Esophagus (tissue), 2 donors: ENCODE measurements around the gene KLHL20. TPM values are rescaled to one million over a fixed set of nuclear protein-coding genes. Genes with fewer than 3 reads are reported as not detected.
"Not testable (repeated sequence)": the region's sequence is repeated elsewhere in the genome, so short reads cannot be mapped to it uniquely, and the experiment has no call there.

Source experiments
- H3K27ac ChIP-seq, 2 donors: one replicate each; pipeline ENCODE4 v1.5.1; 2013; ENCODE audit warnings: low read depth in 2 of 2, mild to moderate bottlenecking in 2 of 2, inconsistent platforms in 1 of 2, low read length in 1 of 2, moderate library complexity in 1 of 2
- H3K27me3 ChIP-seq, 2 donors: one replicate each; pipeline ENCODE4 v1.6.1; 2013; ENCODE audit warnings: low read length in 2 of 2, control low read depth in 1 of 2, mild to moderate bottlenecking in 1 of 2; ENCODE audit not compliant: insufficient read depth in 2 of 2, control insufficient read depth in 1 of 2
- H3K36me3 ChIP-seq, 2 donors: one replicate each; pipeline ENCODE4 v1.6.1; 2013; ENCODE audit warnings: low read length in 1 of 2; ENCODE audit not compliant: control insufficient read depth in 2 of 2, insufficient read depth in 2 of 2
- H3K4me1 ChIP-seq, 2 donors: one replicate each; pipeline ENCODE4 v1.6.1; 2013; ENCODE audit warnings: low read length in 1 of 2; ENCODE audit not compliant: control insufficient read depth in 2 of 2, insufficient read depth in 2 of 2
- H3K4me3 ChIP-seq, 2 donors: one replicate each; pipeline ENCODE4 v1.5.1; 2013; ENCODE audit warnings: low read length in 2 of 2, mild to moderate bottlenecking in 2 of 2, low read depth in 1 of 2, moderate library complexity in 1 of 2
- H3K9me3 ChIP-seq, 2 donors: one replicate each; pipeline ENCODE4 v1.6.1; 2013; ENCODE audit warnings: mild to moderate bottlenecking in 2 of 2, low read depth in 1 of 2, low read length in 1 of 2, moderate library complexity in 1 of 2; ENCODE audit not compliant: control insufficient read depth in 2 of 2, insufficient read depth in 1 of 2
- WGBS, 2 donors: extraction: QIAGEN DNeasy Blood & Tissue Kit; methylation state at CpG; one replicate each; pipeline ENCODE4 v1.1.7; 2013; 5-methylcytosine and 5-hydroxymethylcytosine counted together
- polyA plus RNA-seq, 2 donors: library from polyadenylated mRNA; stranded (reverse); fragments of 200-250 nt; gene quantifications; one replicate each; pipeline ENCODE4 v1.2.3, GENCODE V29; 2013
- donor health status: healthy with polysubstance abuse.
- donor health status: Bipolar disorder and iron deficiency.

The KLHL20 gene, protein sequence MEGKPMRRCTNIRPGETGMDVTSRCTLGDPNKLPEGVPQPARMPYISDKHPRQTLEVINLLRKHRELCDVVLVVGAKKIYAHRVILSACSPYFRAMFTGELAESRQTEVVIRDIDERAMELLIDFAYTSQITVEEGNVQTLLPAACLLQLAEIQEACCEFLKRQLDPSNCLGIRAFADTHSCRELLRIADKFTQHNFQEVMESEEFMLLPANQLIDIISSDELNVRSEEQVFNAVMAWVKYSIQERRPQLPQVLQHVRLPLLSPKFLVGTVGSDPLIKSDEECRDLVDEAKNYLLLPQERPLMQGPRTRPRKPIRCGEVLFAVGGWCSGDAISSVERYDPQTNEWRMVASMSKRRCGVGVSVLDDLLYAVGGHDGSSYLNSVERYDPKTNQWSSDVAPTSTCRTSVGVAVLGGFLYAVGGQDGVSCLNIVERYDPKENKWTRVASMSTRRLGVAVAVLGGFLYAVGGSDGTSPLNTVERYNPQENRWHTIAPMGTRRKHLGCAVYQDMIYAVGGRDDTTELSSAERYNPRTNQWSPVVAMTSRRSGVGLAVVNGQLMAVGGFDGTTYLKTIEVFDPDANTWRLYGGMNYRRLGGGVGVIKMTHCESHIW
- 1 to 10 TPM; 3.8 to 8.2 TPM for polyA plus RNA-seq

DNA sequence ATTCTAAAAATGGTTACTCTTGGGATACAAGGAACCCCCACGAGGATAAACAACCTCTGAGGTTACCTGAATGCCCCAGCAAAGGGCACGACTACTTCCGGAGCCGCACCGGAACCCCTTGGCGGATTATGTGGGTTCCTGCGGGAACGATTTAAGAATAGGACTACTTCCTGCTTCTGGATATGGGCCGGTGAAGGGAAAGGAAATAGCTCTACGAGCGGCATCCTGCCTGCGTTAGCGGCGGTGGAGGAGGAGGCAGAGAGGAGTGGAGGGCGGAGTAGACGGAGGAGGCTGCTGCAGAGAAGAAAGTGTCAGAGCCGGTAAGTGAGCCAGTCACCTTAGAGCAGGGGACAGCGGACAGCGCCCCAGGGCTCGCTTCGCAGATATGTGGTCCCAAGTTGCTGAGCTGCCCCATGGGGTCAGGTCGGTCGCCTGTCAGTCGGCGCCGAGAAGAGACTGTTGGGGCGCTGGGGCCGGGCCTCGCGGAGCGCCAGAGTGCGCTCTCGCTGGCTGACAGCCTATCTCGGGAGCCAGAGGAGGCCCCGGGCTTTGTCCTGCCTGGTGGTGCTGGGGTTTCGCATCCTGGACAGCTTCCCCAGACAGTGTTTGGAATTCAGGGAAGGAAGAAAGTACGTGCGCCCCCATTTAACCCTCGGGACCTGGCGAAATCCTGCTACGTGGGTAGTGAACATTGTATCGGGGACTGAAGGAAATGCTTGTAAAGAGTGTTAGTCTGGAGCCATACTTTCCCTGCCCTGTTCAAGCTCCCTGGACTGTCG, at the start of gene KLHL20:
Gene KLHL20, plus strand, starts transcription at position 223 of the 779 bp plus-strand sequence. CDS start 1,063 bp downstream, outside the sequence.
- WGBS, 2 donors = 0 to 1% methylated on average over 43 of the region's 43 CpGs
- Histone ChIP-seq H3K27me3 (peaks cover 2 to 3% of the 10 kb centered on the region in 2 donors), H3K4me1 (no peaks in the 10 kb centered on the region), H3K27ac (peak within 1 kb of the TSS; percentile 90 to 95), H3K36me3 (no peaks in the 10 kb centered on the region), H3K4me3 (peak within 1 kb of the TSS; percentile 78 to 92), H3K9me3 (no peaks in the 10 kb centered on the region)

DNA sequence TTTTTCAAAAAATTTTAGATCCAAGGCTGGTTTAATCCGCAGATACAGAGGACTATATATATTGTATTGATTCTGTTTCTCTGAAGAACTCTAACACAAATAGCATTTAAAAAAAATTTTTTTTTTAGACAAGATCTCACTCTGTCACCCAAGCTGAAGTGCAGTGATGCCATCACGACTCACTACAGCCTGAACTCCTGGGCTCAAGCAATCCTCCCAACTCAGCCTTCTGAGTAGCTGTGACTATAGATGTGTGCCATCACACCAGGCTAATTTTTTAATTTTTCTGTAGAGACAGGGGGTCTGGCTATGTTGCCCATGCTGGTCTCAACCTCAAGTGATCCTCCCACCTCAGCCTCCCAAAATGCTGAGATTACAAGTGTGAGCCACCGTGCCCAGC, 48.1 kb upstream of the KLHL20 start:
- H3K4me1 ChIP-seq = peaks cover 0 to 2% of the 10 kb centered on the region in 2 donors
- H3K9me3 ChIP-seq = no peaks in the 10 kb centered on the region
- H3K4me3 ChIP-seq = no peak overlapping the region
- 89 to 91% methylated on average over 3 of the region's 3 CpGs for WGBS, 2 donors
- no peak overlapping the region for H3K27ac ChIP-seq
- peaks cover 3 to 4% of the 10 kb centered on the region in 2 donors for H3K27me3 ChIP-seq
- H3K36me3 ChIP-seq = no peaks in the 10 kb centered on the region

DNA sequence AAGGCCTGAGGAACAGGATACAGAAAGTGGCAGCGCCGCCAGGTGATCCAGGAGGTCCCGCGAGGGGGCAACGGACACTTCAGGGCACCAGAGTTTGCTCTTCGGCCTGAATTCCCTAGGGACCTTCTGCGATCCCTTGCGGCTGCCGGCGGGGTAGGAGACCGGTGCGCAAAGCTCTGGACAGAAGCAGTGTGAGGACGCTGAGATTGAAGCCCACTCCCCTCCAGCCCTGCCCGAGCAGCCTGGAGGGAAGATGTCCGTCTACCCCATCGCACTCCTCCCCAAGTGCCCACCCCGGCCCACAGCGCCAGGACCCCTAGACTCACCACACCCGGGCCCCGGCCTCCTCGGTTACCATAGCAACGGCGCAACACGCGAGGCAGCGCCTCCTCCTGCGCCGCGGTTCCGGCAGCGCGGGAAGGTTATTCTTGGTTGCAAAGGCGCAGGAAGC, 45.3 kb upstream of the KLHL20 start, which contains the start of gene ANKRD45:
Gene ANKRD45, minus strand, starts transcription at position 361 of the 451 bp plus-strand sequence. CDS start 10,433 bp downstream, outside the sequence.
- peaks cover 3 to 4% of the 10 kb centered on the region in 2 donors for H3K27me3 ChIP-seq
- H3K4me1 ChIP-seq = peaks cover 0 to 2% of the 10 kb centered on the region in 2 donors
- H3K9me3 ChIP-seq = no peaks in the 10 kb centered on the region
- no peaks in the 10 kb centered on the region for H3K36me3 ChIP-seq
- 2 to 4% methylated on average over 33 of the region's 33 CpGs for WGBS, 2 donors
- H3K4me3 ChIP-seq = peak within 1 kb of the TSS; percentile 25 to 30
- H3K27ac ChIP-seq = no peak within 1 kb of the TSS

DNA sequence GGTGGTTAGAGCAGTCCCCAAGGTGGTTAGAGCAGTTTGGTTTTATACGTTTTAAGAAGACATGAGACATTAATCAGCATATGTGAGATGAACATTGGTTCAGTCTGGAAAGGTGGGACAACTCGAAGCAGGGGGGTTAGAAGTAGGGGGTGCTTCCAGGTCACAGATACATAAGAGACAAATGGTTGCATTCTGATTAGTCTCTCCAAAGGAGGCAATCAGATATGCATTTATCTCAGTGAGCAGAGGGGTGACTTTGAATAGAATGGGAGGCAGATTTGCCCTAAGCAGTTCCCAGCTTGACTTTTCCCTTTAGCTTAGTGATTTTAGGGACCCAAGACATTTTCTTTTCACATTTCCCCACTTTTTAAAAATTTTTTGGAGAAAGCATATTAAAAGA, 40.3 kb upstream of the KLHL20 start:
- not testable (repeated sequence) for H3K4me1 ChIP-seq, H3K27ac ChIP-seq, H3K9me3 ChIP-seq, H3K4me3 ChIP-seq, H3K36me3 ChIP-seq, H3K27me3 ChIP-seq
- 68 to 77% methylated on average over 2 of the region's 2 CpGs for WGBS, 2 donors

DNA sequence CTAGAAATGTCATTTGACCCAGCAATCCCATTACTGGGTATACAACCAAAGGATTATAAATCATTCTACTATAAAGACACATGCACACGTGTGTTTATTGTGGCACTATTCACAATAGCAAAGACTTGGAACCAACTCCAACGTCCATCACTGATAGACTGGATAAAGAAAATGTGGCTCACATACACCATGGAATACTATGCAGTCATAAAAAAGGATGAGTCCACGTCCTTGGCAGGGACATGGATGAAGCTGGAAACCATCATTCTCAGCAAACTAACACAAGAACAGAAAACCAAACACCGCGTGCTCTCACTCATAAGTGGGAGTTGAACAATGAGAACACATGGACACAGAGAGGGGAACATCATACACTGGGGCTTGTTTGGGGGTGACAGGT, 34.6 kb upstream of the KLHL20 start:
- 84 to 87% methylated on average over 5 of the region's 5 CpGs for WGBS, 2 donors
- not testable (repeated sequence) for H3K36me3 ChIP-seq, H3K4me3 ChIP-seq, H3K9me3 ChIP-seq, H3K27ac ChIP-seq, H3K4me1 ChIP-seq, H3K27me3 ChIP-seq

DNA sequence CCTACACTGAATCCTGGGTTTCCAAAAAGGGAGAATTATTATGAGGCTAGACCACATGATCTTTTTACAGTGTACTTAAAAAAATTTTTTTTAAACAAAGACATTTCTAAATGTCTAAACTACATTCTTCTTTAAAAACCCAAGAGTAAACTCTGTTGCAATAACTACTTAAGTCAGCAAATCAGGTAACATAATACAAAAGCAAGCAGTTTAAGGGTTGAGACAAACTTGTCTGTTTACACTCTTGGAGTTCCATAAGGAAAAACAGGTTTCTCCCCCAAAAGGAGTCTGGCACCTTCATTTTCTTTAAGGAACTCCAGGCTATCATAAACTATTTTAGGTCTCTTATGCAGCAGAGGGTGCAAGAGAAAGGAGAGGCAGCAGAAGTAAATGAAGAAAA, 32.6 kb upstream of the KLHL20 start:
- H3K27ac ChIP-seq = no peak overlapping the region

DNA sequence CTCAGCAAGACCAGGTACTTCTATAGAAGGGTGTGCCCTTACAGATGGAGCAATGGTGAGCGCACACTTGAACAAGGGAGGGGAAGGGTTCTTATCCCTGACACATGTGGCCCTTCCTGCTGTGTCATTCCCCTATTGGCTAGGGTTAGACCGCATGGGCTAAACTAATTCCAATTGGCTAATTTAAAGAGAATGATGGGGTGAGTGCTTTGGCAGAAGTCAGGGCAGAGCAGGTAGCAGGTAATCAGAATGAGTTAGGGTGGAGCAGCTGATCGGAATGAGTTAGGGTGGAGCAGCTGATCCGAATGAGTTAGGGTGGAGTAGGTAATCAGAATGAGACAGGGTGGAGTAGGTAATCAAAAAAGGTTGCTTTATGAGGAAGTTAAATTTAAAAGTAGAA, 30.9 kb upstream of the KLHL20 start:
- H3K27ac ChIP-seq, H3K27me3 ChIP-seq, H3K4me3 ChIP-seq, H3K9me3 ChIP-seq, H3K4me1 ChIP-seq, H3K36me3 ChIP-seq: not testable (repeated sequence)
- WGBS, 2 donors = 73 to 79% methylated on average over 4 of the region's 4 CpGs

More for the DNA sequence above, 32.6 kb upstream of the KLHL20 start:
- Histone ChIP-seq H3K4me3 (no peak overlapping the region), H3K4me1 (no peaks in the 10 kb centered on the region), H3K9me3 (no peaks in the 10 kb centered on the region), H3K36me3 (no peaks in the 10 kb centered on the region), H3K27me3 (no peaks in the 10 kb centered on the region)

DNA sequence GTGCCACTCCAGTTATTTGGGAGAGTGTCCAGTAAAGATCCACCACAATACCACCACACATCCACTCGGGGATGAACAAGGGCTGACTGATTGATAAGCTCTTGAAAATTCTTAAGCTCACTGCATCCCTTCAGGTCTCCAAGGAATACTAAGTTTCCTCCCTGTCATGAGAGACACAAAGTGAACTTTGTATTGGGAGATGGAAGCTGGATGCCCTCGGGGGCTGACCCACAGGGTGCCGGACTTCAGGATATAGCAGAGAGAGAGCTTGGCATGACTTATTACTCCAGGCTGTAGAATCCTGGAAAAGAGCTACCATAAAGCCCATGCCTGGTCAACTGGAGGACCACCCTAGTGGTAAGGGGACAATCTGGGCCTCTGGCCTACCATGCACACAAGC, 29.7 kb upstream of the KLHL20 start:
- not testable (repeated sequence) for H3K36me3 ChIP-seq, H3K4me1 ChIP-seq, H3K9me3 ChIP-seq, H3K27me3 ChIP-seq, H3K27ac ChIP-seq, H3K4me3 ChIP-seq
- 81 to 91% methylated on average over 3 of the region's 3 CpGs for WGBS, 2 donors

DNA sequence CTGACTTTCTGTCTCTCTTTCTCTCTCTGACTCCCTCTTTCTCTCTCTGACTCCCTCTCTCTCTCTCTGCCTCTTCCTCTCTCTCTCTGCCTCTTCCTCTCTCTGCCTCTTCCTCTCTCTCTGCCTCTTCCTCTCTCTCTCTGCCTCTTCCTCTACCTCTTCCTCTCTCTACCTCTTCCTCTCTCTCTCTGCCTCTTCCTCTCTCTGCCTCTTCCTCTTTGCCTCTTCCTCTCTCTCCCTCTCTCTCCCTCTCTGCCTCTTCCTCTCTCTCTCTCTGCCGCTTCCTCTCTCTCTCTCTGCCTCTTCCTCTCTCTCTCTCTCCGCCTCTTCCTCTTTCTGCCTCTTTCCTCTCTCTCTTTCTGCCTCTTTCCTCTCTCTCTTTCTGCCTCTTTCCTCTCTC, 26.5 kb upstream of the KLHL20 start:
- no peak overlapping the region for H3K27ac ChIP-seq
- H3K27me3 ChIP-seq = peaks cover 0 to 2% of the 10 kb centered on the region in 2 donors
- no peaks in the 10 kb centered on the region for H3K36me3 ChIP-seq
- no peaks in the 10 kb centered on the region for H3K9me3 ChIP-seq
- H3K4me1 ChIP-seq = no peaks in the 10 kb centered on the region
- WGBS, 2 donors = 84 to 89% methylated on average over 2 of the region's 2 CpGs
- no peak overlapping the region for H3K4me3 ChIP-seq
